Jurkat, Clone E6-1 (cell line): ENCODE data around the gene NFAM1.

Experiments used
- DNase-seq: peaks from one replicate; pipeline ENCODE4 v3.0.0-alpha.2; 2011; ENCODE audit warnings: low read depth, low spot score
- H3K4me3 ChIP-seq: 2 replicates; pipeline ENCODE4 v1.5.1; 2011; ENCODE audit warnings: mild to moderate bottlenecking, low read length, control low read depth, moderate library complexity

NFAM1 gene

DNA sequence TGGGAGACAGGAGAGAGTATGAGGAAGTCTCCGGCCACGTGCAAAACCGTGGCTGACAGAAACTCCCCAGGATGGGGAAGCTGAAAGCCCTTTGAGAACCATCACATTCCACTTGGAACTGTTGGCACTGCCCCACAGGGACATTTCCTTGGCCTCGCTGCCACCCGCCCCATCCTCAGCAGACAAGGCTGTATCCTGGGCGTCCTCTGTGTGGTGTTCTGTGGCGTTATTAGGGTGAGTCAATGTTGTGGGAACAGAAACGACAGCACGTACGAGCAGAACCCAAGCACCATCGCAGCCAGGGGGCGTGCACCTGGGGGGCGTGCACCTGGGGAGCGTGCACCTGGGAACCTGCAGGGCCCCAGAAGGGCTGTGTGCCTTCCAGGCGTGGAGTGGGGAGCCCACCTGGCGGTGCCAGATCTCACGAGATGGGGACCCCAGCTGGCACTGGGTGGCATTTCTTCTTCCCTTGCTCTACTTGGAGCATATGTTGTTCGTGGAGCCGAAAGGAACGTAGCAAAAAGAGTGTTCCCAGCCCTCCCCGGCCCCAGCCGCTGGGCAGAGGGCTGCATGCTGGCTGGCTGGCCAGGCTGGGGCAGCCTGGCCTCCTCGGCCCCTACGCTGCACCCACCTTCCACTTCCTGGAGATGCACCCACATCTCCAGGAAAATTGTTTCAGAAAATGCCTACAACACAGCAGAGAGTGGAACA is 35.4 kb downstream of the NFAM1 start:
- H3K4me3 ChIP-seq, result no peak overlapping the region
- no peak for DNase-seq

DNA sequence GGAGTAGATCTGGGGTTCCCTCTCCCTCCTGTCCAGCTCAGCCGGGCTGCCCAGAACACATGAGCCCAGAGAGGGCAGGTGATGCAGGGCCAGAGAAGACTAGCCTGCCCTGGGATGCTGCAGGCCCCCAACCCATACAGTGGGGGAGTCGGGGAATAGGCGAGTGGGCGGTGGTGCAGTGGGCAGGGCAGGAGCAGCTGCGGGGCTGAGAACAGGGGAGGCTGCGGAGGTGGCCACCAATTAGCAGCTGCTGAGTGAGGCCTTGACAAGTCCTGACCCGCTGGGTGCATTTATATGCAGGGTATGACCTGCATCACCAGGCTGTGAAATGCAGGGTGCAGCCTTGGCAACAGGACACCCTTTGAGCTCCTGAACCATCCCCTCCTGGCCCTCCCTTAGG is 43.1 kb downstream of the NFAM1 start:
- H3K4me3 ChIP-seq, result no peak overlapping the region
- no peak for DNase-seq

DNA sequence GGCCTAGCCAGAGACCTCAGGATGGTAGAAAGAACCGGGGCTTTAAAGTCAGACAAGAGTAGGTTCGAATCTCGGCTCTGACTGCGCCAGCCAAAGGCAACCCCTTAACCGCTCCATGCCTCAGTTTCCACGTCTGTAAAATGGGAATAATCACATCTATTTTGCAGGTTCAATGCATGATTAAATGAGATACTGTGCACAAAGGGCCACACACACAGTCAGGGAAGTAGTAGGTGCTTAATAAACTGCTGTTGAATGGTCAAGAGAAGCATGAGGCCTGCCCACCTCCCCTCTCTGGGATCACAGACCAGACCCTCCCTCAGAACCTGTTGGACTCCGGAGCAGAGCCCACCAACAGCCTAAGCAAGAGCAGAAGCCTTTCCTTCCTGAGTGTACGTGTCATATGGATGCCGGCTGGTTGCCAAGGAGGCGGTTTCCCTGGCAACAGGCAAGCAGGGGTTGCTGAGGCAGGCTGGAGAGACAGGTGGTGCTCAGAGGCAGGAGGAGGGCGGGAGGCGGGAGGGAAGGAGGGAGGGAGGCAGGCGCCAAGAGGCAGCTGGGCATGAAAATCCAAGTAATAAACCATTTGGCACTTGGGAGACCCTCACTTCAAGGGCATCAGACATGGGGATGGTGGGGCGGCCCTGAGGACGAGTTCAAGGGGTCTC is 43.9 kb downstream of the NFAM1 start:
- H3K4me3 ChIP-seq, result no peak overlapping the region
- DNase-seq, result peak; percentile 72

DNA sequence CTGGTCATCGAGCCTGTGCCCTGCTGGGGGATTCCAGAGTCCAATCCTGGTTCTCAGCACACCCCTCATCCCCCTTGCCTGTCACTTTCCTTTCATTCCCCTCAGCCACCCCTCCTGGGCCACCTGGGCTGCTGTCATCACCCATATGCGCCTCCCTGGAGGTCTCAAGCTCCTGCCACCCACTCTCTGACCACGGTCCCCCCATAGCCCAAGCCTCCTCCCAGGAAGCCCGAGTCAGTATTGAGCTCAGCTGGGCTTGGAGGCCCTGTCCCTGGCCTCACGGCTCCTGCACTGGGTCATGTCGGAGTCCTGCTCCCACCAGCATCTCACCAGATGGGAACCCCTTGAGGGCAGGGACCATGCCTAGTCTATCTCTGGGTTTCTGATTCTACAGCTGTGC is 44.6 kb downstream of the NFAM1 start:
- DNase-seq, result no peak
- H3K4me3 ChIP-seq, result no peak overlapping the region

DNA sequence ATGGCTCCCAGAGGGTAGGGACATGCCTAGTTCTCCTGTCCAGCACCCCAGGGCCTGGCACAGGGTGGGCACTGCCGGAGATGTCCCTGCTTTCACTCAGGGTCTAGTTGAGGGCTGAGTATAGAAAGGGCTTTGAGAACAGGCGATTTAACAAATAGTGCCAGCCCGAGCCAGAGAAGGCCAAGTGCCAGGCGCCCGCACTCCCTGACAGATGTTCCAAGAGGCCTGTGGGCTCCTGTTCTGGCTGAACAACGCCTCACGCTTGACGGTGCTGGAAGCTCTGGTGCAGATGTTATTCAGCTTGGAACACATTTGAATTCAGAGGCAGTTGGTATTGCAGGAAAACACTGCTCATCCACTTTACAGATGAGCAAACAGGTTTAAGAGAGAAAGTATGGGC is 46.5 kb downstream of the NFAM1 start:
- DNase-seq, result no peak

DNA sequence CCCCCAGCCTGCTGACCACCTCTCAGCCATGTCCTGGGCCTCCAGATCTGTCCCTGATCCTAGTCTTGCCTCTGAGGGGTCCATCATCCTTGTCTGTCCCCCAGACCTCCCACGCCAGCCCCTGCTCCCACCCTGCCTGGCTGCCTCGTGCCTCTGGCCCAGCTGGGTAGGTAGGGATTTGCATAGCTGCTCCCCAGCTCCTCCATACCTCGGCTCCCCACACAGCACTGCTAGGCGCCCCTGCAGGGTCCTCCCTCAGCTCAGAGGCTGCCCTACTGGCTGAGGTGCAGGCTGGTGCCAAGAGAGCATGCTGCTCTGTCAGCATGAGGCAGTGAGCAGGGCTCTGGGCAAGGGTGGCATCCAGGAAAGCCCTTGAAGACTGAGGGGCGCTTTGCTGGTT is 47.7 kb downstream of the NFAM1 start:
- DNase-seq, result no peak
- no peak overlapping the region for H3K4me3 ChIP-seq

More for the DNA sequence above, 46.5 kb downstream of the NFAM1 start:
- H3K4me3 ChIP-seq, result no peak overlapping the region

DNA sequence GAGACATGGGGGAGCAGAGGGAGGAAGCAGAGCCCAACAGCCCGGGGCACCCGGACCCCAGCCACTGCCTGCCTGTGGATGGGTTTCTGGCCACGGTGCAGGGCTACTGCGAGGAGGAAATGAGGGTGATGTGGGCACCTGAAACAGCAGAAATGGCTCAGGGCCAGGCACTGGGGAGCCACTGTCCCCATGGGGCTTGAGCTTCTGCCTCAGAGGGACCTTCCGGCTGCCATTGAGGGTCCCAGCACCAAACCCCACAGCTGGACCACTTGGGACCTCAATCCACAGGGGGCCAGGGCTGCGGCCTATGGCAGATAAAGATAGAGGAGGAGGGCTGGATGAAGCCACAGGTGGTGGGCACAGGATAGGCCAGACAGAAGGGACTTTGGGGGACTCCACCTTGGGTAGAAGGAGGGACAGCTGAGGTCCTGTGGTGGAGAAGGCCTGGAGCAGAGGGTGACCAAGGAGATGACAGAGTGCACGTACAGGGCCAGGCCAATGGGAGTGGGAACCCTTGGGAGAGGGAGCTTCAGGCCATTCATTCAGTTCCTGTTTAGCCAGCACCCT is 48.3 kb downstream of the NFAM1 start:
- DNase-seq, result no peak
- H3K4me3 ChIP-seq, result no peak overlapping the region

DNA sequence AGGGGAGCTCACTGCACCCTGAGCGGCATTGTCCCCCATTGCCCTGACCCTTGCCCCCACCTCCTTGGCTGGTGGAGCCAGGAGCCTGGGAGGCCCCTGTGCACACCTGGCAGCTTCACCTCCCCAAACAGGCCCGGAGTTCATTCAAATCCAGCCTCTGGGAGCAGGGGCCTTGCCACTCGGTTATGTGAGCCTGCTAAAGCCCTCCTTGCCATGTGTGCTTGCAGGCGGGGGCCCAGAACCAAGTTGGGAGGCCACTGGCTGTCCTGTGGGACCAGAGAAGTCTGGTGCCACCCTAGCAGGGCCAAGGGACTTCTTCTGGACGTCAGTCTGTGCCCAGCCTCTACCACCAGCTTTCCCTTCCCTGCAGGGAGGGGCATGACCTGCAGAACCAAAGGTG is 48.9 kb downstream of the NFAM1 start:
- no peak for DNase-seq
- H3K4me3 ChIP-seq, result no peak overlapping the region

DNA sequence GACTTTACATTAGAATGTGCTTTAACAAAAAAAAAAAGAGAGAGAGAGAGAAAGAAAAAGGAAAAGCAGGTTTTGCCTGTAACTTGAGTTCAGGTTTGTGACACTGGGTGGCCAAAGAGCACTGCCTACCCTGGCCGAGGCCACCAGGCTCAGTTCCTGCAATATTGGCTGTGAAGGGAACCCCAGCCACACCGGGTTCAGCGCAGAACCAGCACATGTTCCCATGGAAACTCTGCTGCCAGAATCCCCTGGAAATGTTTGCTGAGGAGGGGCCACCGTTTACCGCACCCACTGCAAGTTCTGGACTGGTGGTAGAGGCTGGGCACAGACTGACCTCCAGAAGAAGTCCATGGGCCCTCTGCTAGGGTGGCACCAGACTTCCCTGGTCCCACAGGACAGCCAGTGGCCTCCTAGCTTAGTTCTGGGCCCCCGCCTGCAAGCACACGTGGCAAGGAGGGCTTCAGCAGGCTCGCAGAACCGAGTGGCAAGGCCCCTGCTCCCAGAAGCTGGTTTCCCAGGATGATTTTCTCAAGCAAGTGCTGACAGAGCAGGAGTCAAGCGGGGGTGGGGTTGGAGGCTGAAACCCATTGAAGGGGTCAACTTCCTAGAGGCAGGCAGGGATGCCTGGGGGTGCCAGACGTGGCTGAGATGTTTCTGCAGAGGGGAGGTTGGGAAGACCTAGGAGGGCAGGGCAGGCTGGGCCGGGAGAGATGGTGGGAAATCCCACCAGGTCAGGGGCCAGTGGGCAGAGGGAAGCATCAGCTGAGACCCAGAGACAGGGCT is 51.2 kb downstream of the NFAM1 start:
- H3K4me3 ChIP-seq, result no peak overlapping the region
- no peak for DNase-seq

DNA sequence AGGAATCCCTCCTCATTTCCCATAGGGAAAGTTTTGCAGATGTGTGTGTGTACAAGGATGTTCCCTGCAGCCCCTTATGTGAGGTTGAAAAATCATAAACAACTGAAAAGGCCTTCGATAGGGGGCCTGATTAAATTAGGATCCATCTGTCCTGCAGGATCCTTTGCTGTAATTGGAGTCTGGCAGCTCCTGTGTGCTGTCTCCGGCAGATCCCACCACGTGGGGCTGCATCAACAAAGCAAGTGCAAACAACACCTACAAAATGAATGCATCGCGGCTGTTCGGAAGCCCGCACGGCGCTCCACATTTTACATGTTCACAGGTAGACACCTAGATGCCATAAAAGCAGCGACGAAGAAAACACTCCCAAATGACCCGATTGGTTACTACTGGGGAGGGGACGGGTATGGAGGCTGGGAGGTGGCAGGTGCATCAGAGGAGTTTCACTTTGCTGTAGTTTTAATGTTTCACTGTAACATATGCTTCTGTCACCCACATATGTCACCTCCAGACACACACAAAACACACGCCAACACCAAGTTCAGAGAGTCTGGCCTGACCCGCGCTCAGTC is 52.2 kb downstream of the NFAM1 start:
- DNase-seq, result no peak
- H3K4me3 ChIP-seq, result no peak overlapping the region

DNA sequence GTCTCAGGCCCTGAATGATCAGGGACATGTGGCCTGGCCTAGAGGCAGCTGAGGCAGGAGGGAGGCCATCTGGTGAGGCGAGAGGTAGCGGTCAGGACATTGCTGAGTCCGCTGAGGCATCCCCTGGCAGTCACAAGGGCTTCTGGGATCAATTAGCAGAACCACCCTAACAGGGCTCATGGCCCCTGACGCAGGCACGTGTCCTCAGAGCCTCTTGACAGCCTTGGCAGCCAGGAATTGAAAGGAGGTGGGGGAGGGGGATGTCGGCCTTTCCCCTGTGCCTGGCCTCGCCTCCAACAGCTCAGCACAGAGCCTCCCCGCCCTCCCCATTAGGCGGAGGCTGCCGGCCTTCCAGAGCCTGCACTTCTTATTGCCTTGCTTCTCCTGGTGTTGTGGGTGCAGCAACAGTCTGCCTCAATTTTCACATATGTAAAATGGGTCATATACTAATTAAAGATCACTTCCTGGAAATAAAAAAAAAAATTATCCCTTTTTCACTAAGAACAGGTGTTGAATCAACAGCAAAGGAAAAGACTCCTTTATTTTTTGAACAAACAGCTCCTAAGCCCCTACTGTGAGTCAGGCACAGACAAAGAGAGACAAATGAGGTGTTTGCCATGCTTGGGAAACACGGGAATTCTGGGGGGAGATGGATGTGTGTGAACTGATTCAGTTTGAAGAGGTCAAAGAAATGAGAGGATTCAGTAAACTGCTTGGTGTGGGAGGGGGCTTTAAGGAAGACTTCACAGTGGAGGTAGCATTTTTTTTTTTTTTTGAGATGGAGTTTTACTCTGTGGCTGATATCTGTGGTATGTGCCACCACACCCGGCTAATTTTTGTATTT is 55.3 kb downstream of the NFAM1 start:
- no peak overlapping the region for H3K4me3 ChIP-seq
- DNase-seq, result no peak

DNA sequence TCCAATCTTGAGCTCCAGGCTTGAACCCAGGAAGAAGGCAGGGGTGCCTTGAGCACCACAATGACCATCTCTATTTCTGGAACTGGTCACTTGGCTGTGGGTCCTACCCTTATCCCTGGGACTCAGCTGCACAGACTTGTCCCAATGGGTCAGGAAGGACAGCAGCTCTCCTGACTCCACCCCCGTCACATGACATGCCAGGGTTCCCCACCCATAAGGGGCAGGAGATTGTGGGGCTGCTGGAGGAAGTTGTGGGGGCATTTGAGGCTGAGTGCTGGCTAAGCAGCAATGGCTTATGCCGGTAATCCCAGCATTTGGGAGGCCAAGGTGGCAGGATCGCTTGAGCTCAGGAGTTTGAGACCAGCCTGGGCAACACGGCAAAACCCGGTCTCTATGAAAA is 56.2 kb downstream of the NFAM1 start:
- no peak overlapping the region for H3K4me3 ChIP-seq
- DNase-seq, result no peak

DNA sequence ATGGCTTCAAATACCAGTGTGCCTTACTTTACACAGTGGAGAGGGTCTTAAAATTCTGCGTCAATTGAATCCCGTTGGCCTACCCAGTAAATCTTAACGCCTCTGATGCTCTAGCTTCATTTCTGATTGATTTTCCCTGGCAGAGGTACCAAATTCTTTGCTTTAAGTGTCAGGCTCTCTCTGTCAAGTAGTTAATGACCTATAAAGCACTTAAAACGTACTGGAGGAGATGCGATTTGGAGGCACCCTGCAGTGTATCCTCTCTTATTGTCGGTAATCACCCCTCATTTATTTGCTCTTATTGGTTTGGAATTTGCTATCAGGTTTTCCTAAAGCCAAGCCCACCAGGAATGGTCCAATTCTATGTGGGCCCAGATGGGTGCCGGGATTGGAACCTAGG is 59.2 kb downstream of the NFAM1 start:
- no peak overlapping the region for H3K4me3 ChIP-seq
- no peak for DNase-seq

DNA sequence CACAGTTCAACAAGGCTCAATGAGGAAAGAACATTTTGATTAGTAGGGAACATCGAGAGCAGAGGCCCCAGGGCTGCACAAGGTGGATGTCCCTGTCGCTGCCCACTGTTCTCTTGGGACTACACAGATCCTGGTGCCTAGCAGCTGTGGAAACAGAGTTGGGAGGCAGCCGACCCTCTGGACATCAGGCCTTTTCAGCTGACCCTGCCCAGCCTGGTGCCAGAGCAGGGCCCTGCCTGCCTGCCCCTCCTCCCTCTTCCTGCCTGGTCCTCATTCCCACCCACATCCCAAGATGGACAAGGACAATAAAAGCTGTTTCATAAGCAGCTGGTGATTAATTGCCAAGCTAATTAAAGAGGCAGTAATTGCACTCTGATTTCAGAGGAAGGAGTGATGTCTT is 60.7 kb downstream of the NFAM1 start:
- no peak overlapping the region for H3K4me3 ChIP-seq
- DNase-seq, result no peak

DNA sequence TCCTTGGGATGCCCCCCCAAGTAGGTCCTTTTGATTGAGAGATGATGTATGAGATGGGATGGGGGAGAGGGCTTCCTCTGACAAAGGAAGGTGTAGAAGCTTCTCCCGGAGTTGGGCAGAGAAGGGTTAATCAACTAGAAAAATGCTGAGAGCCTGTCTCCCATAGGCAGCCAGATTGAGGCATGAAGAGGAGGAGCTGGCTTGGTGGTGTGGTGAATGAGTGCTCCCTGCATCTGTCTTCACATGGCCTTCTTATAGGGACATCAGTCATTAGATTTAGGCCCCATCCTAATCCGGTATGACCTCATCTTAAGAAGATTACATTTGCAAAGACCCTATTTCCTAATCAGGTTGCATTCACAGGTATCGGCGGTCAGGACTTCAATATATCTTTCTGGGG is 61.1 kb downstream of the NFAM1 start:
- no peak for DNase-seq
- H3K4me3 ChIP-seq, result no peak overlapping the region

DNA sequence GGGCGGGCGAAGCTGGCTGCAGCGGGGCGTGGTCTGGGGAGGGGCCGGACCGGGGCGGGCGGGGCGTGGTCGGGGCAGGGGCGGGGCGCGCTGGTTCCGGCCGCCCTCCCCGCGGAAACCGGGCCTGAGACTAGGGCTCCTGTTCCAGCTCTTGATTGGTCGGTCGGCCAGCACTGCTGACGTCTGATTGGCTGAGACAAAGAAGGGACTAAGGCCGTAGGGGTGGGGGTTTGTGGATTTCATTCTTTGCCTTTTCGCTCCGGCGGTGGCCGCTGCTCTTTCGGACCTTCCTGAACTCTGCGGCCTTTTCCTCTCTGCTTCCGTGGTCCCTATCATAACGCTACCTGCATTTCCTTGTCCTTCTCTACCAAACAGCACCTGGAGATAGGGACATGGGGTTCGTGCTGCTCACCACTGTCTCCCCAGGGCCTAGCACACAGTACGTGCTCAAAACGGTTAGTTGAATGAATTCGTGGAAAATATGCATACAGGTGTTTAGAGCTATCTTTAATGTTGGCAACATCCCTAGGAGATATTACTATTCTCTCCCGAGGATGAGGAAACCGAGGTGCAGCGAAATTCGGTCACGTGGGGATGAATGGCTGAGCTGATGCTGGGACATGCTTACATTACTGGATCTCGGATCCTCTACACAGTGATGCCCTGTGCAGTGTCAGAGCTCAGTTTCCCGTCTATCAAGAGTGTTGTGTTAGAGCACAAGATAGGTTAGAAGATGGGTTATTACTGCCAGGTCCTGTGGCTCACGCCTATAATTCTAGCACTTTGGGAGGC is 62.8 kb downstream of the NFAM1 start:
- peak; percentile 84 for DNase-seq
- peak overlapping the region; percentile 77 for H3K4me3 ChIP-seq

DNA sequence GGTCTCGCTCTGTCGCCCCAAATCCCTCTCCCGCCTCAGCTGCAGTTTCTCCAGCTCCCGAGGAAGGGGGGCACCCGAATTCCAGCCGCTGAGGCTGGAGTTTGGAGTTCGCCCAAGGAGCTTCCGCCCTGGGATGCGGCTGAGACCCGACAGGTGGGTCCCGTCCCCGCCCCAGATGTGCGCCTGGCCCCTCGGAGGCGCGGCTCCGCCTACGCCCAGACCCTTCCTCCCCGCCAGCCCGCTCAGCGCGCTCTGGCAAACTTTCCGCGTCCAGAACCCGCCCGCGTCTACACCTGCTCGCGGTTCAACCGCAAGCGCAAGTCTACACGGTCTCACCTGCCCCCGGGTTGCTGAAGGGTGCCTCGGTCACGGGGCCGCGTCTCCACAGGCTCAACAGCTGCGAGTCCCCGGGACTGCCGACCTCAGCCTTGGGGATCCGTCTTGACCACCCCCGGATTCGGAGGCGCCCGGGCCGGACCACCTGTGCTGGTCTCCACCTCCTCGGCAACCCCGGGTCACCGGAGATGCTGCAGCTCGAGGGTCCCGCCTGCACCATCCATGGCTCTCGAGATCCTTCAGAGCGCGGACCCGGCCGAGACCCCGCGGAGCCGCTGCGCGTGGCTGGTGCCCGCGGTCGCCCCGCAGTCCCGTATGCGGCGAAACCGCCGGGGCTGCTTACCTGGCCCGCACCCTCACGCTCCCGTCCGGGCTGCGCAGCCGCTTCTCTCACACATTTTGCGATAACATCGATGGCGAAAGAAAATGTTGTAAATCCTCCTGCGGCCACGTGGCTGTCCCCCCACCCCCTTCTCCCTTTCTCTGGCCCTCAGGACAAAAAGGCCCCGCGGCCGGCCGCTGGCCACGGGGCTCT is 63.6 kb downstream of the NFAM1 start:
- no peak for DNase-seq
- H3K4me3 ChIP-seq, result peak overlapping the region; percentile 77
